Endothelial cell of umbilical vein (primary cell): ENCODE results near the gene COL4A1. TPM values are rescaled to one million over a fixed set of nuclear protein-coding genes. Genes with fewer than 3 reads are reported as not detected.

Source experiments
- BruUV-seq: library from RNA; stranded (reverse); fragments of 400-500 nt; replicated peaks from 2 replicates; lab custom pipeline; 2021; lab: Mats Ljungman, UMichigan
- CTCF ChIA-PET: fragments of 300-600, 350-600 bp; sonication (Branson Sonifier 250); formaldehyde crosslinking; loops from one replicate; lab custom pipeline; 2021; ENCODE audit warnings: antibody characterized with exemption, inconsistent platforms; lab: Charles Lee
- POLR2A ChIA-PET: fragments of 300-600, 350-600 bp; sonication (Branson Sonifier 250); formaldehyde crosslinking; loops from one replicate; lab custom pipeline; 2021; ENCODE audit warnings: antibody characterized with exemption, inconsistent platforms; lab: Charles Lee
- DNase-seq: peaks from one replicate; pipeline ENCODE4 v3.0.0-alpha.2; 2011; ENCODE audit warnings: low read depth, low spot score
- FAIRE-seq: peaks from 2 replicates; lab custom pipeline; 2011; peaks lifted over from hg19 to GRCh38; lab: Jason Lieb, UNC
- H2AFZ ChIP-seq: 2 replicates; pipeline ENCODE4 v1.6.0; 2012; ENCODE audit warnings: low read depth, low read length, control low read depth, inconsistent platforms
- H3K27ac ChIP-seq: 2 replicates; pipeline ENCODE4 v1.5.1; 2011; ENCODE audit warnings: low read depth, mild to moderate bottlenecking, control low read depth, low read length, moderate library complexity; ENCODE audit not compliant: insufficient read depth
- H3K27me3 ChIP-seq, 2 experiments: 2 replicates each; pipeline versions ENCODE4 v1.6.0 to v1.6.1; 2011; ENCODE audit warnings: low read length in 2 of 2, mixed read lengths in 1 of 2; ENCODE audit not compliant: control insufficient read depth in 2 of 2, insufficient read depth in 2 of 2
- H3K36me3 ChIP-seq, 2 experiments: 2 replicates in 1 of 2; 3 replicates in 1 of 2; pipeline ENCODE4 v1.5.1; 2011; ENCODE audit warnings: low read length in 2 of 2, mild to moderate bottlenecking in 1 of 2, moderate library complexity in 1 of 2; ENCODE audit not compliant: control insufficient read depth in 2 of 2, insufficient read depth in 2 of 2; ENCODE audit errors: extremely low read depth in 1 of 2
- H3K4me1 ChIP-seq: 3 replicates; pipeline ENCODE4 v1.5.1; 2011; ENCODE audit warnings: mild to moderate bottlenecking, low read length; ENCODE audit not compliant: control insufficient read depth, insufficient read depth; ENCODE audit errors: extremely low read depth
- H3K4me2 ChIP-seq: 2 replicates; pipeline ENCODE4 v1.6.1; 2011; ENCODE audit warnings: low read length, control low read depth, mixed read lengths; ENCODE audit not compliant: insufficient read depth
- H3K4me3 ChIP-seq, 3 experiments: fragments of 200-600 bp in 1 of 3; sonication (generic), shearing (Covaris generic) in 1 of 3; replicated peaks in 1 of 3; 2 replicates each; pipeline ENCODE4 v1.5.1; 2011 to 2016; ENCODE audit warnings: control low read depth in 3 of 3, low read length in 3 of 3, mild to moderate bottlenecking in 2 of 3, inconsistent platforms in 1 of 3, low read depth in 1 of 3, moderate library complexity in 1 of 3; ENCODE audit not compliant: insufficient read depth in 1 of 3
- H3K79me2 ChIP-seq: 2 replicates; pipeline ENCODE4 v1.6.0; 2012; ENCODE audit warnings: low read length, inconsistent platforms; ENCODE audit not compliant: control insufficient read depth, insufficient read depth
- H3K9ac ChIP-seq: replicated peaks from 2 replicates; pipeline ENCODE3; 2011; ENCODE audit warnings: low read length, control low read depth; ENCODE audit not compliant: insufficient read depth; ENCODE audit errors: extremely low read depth
- H3K9me1 ChIP-seq: replicated peaks from 3 replicates; pipeline ENCODE4 v1.6.0; 2011; ENCODE audit warnings: mild to moderate bottlenecking, low read length; ENCODE audit not compliant: control insufficient read depth, insufficient read depth; ENCODE audit errors: extremely low read depth
- H3K9me3 ChIP-seq: replicated peaks from 2 replicates; pipeline ENCODE4 v1.5.1; 2012; ENCODE audit warnings: low read length, inconsistent platforms; ENCODE audit not compliant: control insufficient read depth, insufficient read depth
- H4K20me1 ChIP-seq: replicated peaks from 2 replicates; pipeline ENCODE3; 2011; ENCODE audit warnings: mild to moderate bottlenecking, low read length; ENCODE audit not compliant: control insufficient read depth, insufficient read depth; ENCODE audit errors: extremely low read depth
- EZH2 ChIP-seq: IDR thresholded peaks from 2 replicates; pipeline ENCODE4 v1.6.1; 2012; ENCODE audit warnings: borderline replicate concordance, low read depth, mild to moderate bottlenecking, moderate library complexity, low read length, inconsistent platforms; ENCODE audit not compliant: severe bottlenecking
- FOS ChIP-seq: IDR thresholded peaks from 2 replicates; pipeline ENCODE4 v1.6.1; 2011; ENCODE audit warnings: mild to moderate bottlenecking, low read length, moderate library complexity, borderline replicate concordance; ENCODE audit not compliant: insufficient read depth
- GATA2 ChIP-seq: IDR thresholded peaks from 2 replicates; pipeline ENCODE4 v1.7.0; 2011; ENCODE audit warnings: low read depth, mild to moderate bottlenecking, moderate library complexity, mixed read lengths, low read length; ENCODE audit not compliant: insufficient read length, insufficient read depth
- JUN ChIP-seq: IDR thresholded peaks from 2 replicates; pipeline ENCODE4 v1.6.1; 2011; ENCODE audit warnings: borderline replicate concordance, low read depth; ENCODE audit not compliant: insufficient read length, insufficient read depth
- MYC ChIP-seq: IDR thresholded peaks from one replicate; pipeline ENCODE4 v1.6.1; 2011; ENCODE audit warnings: mild to moderate bottlenecking, low read depth, low read length
- POLR2A ChIP-seq: IDR thresholded peaks from 2 replicates; pipeline ENCODE4 v1.6.1; 2012; ENCODE audit warnings: low read depth, mild to moderate bottlenecking, control low read depth, low read length
- POLR2AphosphoS5 ChIP-seq: IDR thresholded peaks from 2 replicates; pipeline ENCODE4 v1.6.1; 2012; ENCODE audit warnings: low read depth, mild to moderate bottlenecking, control low read depth, low read length, moderate library complexity; ENCODE audit not compliant: insufficient read depth
- dilution Hi-C: fragments of 300-500 bp; cut with MboI; formaldehyde crosslinking; loops from one replicate; pipeline ENCODE4 v1.15.0; 2019; ENCODE audit warnings: low sequenced_read_pairs; ENCODE audit not compliant: extremely low pct_ligation_motif_present
- intact Hi-C: fragments of 100-400 bp; cut with micrococcal nuclease; formaldehyde crosslinking; loops from one replicate; pipeline ENCODE4 v1.10.0; 2022
- polyA plus RNA-seq, 4 experiments: library from polyadenylated mRNA; depleted of rRNA in 3 of 4; stranded (reverse) in 3 of 4; unstranded in 1 of 4; fragments of >200 nt; gene quantifications; 2 replicates each; pipeline versions ENCODE4 v1.2.1 to v1.2.3, GENCODE V29; 2011 to 2012; ENCODE audit warnings: missing spikeins in 1 of 4
- total RNA-seq: library from RNA; stranded (reverse); gene quantifications from 2 replicates; pipeline ENCODE4 v1.2.3, GENCODE V29; 2021
- TF ChIP-seq, protein P1 (sequence below), 2 donors: IDR thresholded peaks; 1 replicate in 1 of 2; 2 replicates in 1 of 2; pipeline ENCODE4 v1.5.1; 2011; ENCODE audit warnings: low read length in 2 of 2, mild to moderate bottlenecking in 2 of 2, moderate library complexity in 2 of 2, control low read depth in 1 of 2, inconsistent platforms in 1 of 2, low read depth in 1 of 2; ENCODE audit not compliant: insufficient read depth in 1 of 2; ENCODE audit errors: extremely low read depth in 1 of 2
- TF ChIP-seq, protein P2 (sequence below): IDR thresholded peaks from 2 replicates; pipeline ENCODE4 v1.6.1; 2011; ENCODE audit not compliant: insufficient read depth, insufficient read length

The COL4A1 gene
- total and polyA plus RNA-seq, 2 donors (not counting 3 experiments of a cell fraction or from before 2014, with no cell fraction given) = 384 to 1,119 TPM

DNA sequence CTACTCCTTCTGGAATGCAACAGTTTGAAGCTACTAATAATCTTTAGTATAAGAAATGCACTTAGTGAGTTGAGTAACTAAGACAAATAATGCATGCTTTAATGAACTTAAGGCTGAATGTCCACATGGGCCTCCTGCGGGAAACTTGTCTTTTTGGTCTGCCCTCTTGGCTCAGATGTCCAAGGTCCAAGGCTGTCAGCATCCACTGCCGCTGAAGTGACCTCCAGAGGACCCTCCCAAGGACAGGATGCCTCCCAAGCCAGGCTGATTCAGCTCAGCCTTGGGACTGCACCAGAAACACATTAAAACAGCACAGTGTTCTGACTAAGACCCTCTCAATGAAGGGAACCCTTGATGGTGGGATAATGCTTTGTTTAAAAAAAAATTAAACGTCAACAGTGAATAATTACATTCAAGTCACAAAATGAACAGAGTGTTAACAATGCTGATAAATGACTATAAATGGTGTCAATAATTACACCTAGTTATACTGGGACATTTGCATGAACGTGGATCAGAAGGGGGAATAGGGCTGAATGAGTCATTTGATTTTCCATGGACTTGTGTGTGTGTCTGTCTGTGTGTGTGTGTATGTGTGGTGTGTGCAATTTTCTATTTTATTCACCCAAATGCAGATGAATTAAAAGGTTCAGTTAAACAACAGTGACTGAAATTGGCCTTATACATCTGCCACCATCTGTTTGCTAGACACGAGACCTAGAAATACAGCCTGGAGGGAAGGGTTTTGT is 150.5 kb downstream of the COL4A1 start:
- intact Hi-C loops = no loop called here
- H2AFZ ChIP-seq = no peak overlapping the region
- ChIA-PET CTCF (interaction anchor here (3.1 kb wide), 1 partner anchor 10 kb away, joined by 11 read pairs; no protein-coding TSS in a partner anchor), POLR2A (no interaction called here)
- BruUV-seq = no TSS peak
- H3K4me3 ChIP-seq = no peak overlapping the region
- H3K9me3 ChIP-seq = no peaks in the 10 kb centered on the region
- TF ChIP-seq EZH2 = no peak
- TF ChIP-seq POLR2A = no peak
- TF ChIP-seq MYC = no peak
- TF ChIP-seq JUN = no peak
- TF ChIP-seq, protein P1, sequence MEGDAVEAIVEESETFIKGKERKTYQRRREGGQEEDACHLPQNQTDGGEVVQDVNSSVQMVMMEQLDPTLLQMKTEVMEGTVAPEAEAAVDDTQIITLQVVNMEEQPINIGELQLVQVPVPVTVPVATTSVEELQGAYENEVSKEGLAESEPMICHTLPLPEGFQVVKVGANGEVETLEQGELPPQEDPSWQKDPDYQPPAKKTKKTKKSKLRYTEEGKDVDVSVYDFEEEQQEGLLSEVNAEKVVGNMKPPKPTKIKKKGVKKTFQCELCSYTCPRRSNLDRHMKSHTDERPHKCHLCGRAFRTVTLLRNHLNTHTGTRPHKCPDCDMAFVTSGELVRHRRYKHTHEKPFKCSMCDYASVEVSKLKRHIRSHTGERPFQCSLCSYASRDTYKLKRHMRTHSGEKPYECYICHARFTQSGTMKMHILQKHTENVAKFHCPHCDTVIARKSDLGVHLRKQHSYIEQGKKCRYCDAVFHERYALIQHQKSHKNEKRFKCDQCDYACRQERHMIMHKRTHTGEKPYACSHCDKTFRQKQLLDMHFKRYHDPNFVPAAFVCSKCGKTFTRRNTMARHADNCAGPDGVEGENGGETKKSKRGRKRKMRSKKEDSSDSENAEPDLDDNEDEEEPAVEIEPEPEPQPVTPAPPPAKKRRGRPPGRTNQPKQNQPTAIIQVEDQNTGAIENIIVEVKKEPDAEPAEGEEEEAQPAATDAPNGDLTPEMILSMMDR (IDR thresholded peaks at IDR 0.05; ENCODE audit: extremely low read depth in 1 of 2, insufficient read depth in 1 of 2, low read depth in 1 of 2, low read length in 2 of 2) = no peak
- H3K9ac ChIP-seq = no peak overlapping the region
- dilution Hi-C loops = no loop called here
- peaks cover 3% of the 10 kb centered on the region for H3K4me1 ChIP-seq
- no peak overlapping the region for H3K27ac ChIP-seq
- H4K20me1 ChIP-seq = no peaks in the 10 kb centered on the region
- H3K27me3 ChIP-seq = no peaks in the 10 kb centered on the region
- peaks cover 32 to 40% of the 10 kb centered on the region in 2 experiments for H3K36me3 ChIP-seq
- no peak for FAIRE-seq
- no peaks in the 10 kb centered on the region for H3K9me1 ChIP-seq
- H3K4me2 ChIP-seq = no peak overlapping the region
- no peak for DNase-seq
- H3K79me2 ChIP-seq = no peaks in the 10 kb centered on the region

DNA sequence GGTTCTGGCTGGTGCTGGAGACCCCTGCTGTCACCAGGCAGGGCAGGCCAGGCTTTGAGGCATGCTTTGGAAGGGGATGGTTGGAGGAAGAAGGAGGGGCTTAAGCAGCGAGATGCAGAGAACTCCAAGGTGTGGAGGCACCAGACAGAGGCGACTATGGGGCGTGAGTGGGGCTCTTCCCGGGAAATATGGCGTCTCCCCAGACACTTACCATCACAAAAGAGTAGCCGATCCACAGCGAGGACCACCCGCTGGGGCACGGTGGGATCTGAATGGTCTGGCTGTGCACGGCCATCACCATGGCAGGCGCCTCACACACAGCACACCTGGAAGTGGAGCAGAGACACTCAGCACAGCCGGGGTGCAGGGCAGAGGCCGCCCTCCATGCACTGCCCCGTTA is 151.9 kb downstream of the COL4A1 start:
- DNase-seq (no peak), FAIRE-seq (no peak)
- intact Hi-C loops = no loop called here
- Histone ChIP-seq H3K27me3 (no peaks in the 10 kb centered on the region), H3K36me3 (peaks cover 33 to 38% of the 10 kb centered on the region in 2 experiments), H3K27ac (no peak overlapping the region), H3K9me1 (no peaks in the 10 kb centered on the region), H3K4me3 (no peak overlapping the region), H3K4me2 (no peak overlapping the region), H3K9me3 (no peaks in the 10 kb centered on the region), H3K9ac (no peak overlapping the region), H3K79me2 (no peaks in the 10 kb centered on the region), H2AFZ (no peak overlapping the region), H4K20me1 (no peaks in the 10 kb centered on the region), H3K4me1 (peaks cover 3% of the 10 kb centered on the region)
- ChIA-PET CTCF (no interaction called here), POLR2A (no interaction called here)
- dilution Hi-C loops = no loop called here
- TF ChIP-seq, protein P2, sequence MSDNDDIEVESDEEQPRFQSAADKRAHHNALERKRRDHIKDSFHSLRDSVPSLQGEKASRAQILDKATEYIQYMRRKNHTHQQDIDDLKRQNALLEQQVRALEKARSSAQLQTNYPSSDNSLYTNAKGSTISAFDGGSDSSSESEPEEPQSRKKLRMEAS = no peak
- TF ChIP-seq FOS (no peak), EZH2 (no peak), POLR2A (no peak), GATA2 (no peak), POLR2AphosphoS5 (no peak), JUN (no peak), MYC (no peak)
- TF ChIP-seq, protein P1 (IDR thresholded peaks at IDR 0.05; ENCODE audit: extremely low read depth in 1 of 2, insufficient read depth in 1 of 2, low read depth in 1 of 2, low read length in 2 of 2) = no peak
- no TSS peak for BruUV-seq
